ENCODE data around the gene FREM2. TPM values are rescaled to one million over a fixed set of nuclear protein-coding genes. Genes with fewer than 3 reads are reported as not detected.

The FREM2 gene
- polyA plus RNA-seq, 6 donors from 2014 or later: not detected

DNA sequence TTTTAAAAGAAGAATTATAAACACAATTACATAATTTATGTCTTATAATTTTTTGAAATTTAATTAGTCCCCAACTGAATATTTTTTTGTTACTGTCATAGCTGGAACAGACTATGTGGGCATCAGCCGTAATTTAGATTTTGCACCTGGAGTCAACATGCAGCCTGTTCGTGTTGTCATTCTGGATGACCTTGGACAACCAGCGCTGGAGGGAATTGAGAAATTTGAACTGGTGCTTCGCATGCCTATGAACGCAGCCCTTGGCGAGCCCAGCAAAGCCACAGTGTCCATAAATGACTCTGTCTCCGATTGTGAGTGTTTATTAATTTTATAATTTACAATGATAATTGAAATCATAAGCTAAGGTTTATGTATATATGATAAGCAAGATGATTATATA, 161.5 kb downstream of the FREM2 start:
- ATAC-seq (ENCODE audit: low read depth in 2 of 2): no peak
- H3K27me3 Mint-ChIP-seq: peaks cover 0 to 7% (median 0%) of the 10 kb centered on the region in 3 donors
- H3K4me3 Mint-ChIP-seq: no peak overlapping the region
- H3K36me3 Mint-ChIP-seq: peaks cover 0 to 2% of the 10 kb centered on the region in 2 donors
- H3K4me1 Mint-ChIP-seq: no peaks in the 10 kb centered on the region
- H3K9me3 Mint-ChIP-seq: no peaks in the 10 kb centered on the region
- no peak overlapping the region for H3K27ac Mint-ChIP-seq
- DNase-seq: no peak

DNA sequence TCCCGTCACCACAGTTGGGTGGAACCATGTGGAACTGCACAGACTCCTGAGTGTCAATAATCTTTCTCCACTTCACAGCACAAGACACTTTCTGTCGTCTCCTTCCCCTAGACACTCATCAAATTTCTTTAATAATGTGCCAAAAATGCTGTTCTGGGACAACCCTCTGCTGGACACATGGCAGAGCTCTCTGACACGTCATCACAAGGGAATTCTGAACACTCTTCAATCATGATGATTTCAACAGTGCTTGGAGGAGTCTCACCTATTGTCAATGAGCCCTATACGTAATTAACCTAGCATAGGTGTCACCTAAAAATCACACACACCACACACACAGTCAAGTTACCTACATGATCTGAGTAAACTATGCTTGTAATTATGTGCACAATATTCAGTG, 162.4 kb downstream of the FREM2 start:
- H3K27me3 Mint-ChIP-seq: peaks cover 0 to 7% (median 0%) of the 10 kb centered on the region in 3 donors
- ATAC-seq (ENCODE audit: low read depth in 2 of 2) (no peak), DNase-seq (no peak)
- H3K4me1 Mint-ChIP-seq: no peaks in the 10 kb centered on the region
- H3K36me3 Mint-ChIP-seq: peaks cover 0 to 3% of the 10 kb centered on the region in 2 donors
- no peak overlapping the region for H3K4me3 Mint-ChIP-seq
- no peaks in the 10 kb centered on the region for H3K9me3 Mint-ChIP-seq
- no peak overlapping the region for H3K27ac Mint-ChIP-seq

DNA sequence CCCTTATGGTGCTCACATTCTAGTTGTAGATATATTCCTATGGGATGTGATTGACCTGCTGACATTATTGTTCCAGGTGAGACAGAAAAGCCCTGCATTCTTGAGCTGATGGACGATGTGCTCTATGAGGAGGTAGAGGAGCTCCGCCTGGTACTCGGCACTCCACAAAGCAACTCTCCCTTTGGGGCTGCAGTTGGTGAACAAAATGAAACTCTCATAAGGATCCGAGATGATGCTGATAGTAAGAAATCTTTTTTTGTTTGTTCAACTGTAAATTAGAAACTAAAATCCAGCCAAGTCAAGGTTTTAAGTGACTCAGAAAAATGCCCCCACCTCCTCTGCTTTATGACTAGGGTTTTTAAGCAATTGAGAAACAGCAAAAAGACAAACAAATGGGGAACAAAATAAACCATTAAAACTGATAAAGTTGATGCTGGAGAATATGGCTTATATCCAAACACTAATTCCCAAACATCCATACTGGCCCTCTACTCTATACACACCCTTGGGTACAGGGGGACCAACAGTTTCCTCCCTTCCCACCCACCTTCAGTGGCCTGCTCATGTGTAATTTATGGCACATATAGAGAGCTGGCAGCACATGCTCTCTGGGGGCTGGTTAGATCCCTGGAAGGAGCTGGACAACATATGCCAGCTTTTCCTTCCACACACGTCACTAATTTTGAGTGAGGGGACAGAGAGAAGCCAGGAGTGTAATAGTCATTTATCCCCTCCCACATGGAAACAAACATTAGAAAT, 164.2 kb downstream of the FREM2 start:
- no peak for DNase-seq
- Mint-ChIP-seq H3K27ac (peak overlapping the region in 1 of 6 donors; percentile 38), H3K36me3 (peaks cover 0 to 3% of the 10 kb centered on the region in 2 donors), H3K4me1 (no peaks in the 10 kb centered on the region), H3K9me3 (no peaks in the 10 kb centered on the region), H3K27me3 (peaks cover 0 to 7% (median 0%) of the 10 kb centered on the region in 3 donors), H3K4me3 (no peak overlapping the region)
- ATAC-seq (ENCODE audit: low read depth in 2 of 2): no peak

DNA sequence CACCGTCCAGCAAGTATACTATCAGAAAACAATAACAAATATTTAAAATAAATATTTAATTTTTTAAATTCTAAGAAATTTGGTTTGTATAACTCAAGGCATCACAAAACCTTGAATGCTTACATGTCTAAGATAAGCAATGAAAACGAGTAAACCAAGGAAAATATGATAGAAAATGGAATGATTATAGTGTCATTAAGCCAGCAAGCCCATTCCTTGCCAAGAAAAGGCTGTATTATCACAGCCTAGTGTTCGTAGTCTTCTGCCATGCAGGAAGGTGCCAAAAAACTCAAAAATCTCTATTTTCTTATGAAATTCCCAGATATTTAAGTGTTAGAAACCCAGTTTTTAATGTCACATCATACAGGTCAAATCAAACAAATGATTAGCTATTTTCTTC, 167.3 kb downstream of the FREM2 start:
- ATAC-seq (ENCODE audit: low read depth in 2 of 2) (no peak), DNase-seq (no peak)
- Mint-ChIP-seq H3K27me3 (no peaks in the 10 kb centered on the region), H3K36me3 (peaks cover 0 to 3% of the 10 kb centered on the region in 2 donors), H3K4me1 (no peaks in the 10 kb centered on the region), H3K27ac (no peak overlapping the region), H3K9me3 (no peaks in the 10 kb centered on the region), H3K4me3 (no peak overlapping the region)

DNA sequence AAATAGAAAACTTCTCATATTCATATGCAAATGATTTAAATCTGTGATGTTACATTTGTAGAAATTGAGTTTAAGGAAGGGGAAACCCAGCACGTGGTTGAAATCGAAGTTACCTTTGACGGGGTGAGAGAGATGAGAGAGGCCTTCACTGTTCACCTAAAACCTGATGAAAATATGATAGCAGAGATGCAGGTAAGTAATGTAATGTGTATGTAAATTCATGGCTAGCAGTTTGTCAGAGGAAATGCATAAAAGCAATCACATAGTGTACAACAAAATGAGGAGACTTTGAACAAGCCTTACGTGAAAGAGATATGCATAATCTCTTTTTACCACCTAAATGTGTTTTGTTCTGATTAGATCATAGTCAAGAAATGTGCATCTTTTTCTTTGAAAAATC, 169.2 kb downstream of the FREM2 start:
- no peak overlapping the region for H3K27ac Mint-ChIP-seq
- DNase-seq: no peak
- H3K9me3 Mint-ChIP-seq: no peaks in the 10 kb centered on the region
- no peaks in the 10 kb centered on the region for H3K27me3 Mint-ChIP-seq
- no peaks in the 10 kb centered on the region for H3K4me1 Mint-ChIP-seq
- no peak overlapping the region for H3K4me3 Mint-ChIP-seq
- no peak for ATAC-seq (ENCODE audit: low read depth in 2 of 2)
- peaks cover 0 to 3% of the 10 kb centered on the region in 2 donors for H3K36me3 Mint-ChIP-seq

DNA sequence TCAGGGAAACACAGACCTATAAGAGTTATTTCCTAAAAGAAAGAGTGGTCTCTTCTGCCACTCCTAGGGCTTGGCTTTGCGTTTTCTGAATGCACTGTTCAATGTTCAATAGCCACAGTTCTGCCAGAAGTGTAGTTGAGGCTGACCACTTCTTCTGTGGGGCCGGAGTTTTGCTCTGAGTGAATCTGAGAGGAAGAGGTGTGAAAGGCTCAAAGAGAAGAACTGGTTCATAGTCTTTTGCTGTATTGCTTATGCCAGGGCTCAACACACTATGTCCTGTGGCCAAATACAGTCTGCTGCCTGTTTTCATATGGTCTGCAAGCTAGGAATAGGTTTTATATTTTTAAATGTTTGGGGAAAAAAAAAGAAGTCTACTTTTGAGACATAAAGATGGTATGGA, 175.6 kb downstream of the FREM2 start:
- ATAC-seq (ENCODE audit: low read depth in 2 of 2) (no peak), DNase-seq (no peak)
- Mint-ChIP-seq H3K27ac (no peak overlapping the region), H3K36me3 (no peaks in the 10 kb centered on the region), H3K4me1 (no peaks in the 10 kb centered on the region), H3K4me3 (no peak overlapping the region), H3K9me3 (no peaks in the 10 kb centered on the region), H3K27me3 (peaks cover 0 to 4% (median 0%) of the 10 kb centered on the region in 3 donors)

DNA sequence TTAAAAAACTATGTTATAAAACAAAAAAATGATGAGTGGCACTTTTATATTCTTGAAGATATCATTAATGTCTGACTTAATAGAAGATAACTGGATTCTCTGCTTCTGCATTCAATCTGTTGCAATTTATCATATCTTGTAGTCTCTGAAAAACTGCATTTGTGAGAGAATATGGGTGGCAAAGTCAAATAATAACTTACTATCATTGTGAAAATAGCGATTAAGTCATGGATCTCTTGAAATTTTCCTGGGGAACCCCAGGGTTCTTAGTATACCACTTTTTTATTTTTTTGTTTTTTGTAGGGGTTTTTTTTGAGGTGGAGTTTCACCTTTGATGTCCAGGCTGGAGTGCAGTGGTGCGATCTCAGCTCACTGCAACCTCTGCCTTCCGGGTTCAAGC, 176.7 kb downstream of the FREM2 start:
- Mint-ChIP-seq H3K36me3 (no peaks in the 10 kb centered on the region), H3K27me3 (peaks cover 0 to 4% (median 0%) of the 10 kb centered on the region in 3 donors), H3K4me3 (no peak overlapping the region), H3K4me1 (no peaks in the 10 kb centered on the region), H3K27ac (no peak overlapping the region), H3K9me3 (no peaks in the 10 kb centered on the region)
- DNase-seq (no peak), ATAC-seq (ENCODE audit: low read depth in 2 of 2) (no peak)

DNA sequence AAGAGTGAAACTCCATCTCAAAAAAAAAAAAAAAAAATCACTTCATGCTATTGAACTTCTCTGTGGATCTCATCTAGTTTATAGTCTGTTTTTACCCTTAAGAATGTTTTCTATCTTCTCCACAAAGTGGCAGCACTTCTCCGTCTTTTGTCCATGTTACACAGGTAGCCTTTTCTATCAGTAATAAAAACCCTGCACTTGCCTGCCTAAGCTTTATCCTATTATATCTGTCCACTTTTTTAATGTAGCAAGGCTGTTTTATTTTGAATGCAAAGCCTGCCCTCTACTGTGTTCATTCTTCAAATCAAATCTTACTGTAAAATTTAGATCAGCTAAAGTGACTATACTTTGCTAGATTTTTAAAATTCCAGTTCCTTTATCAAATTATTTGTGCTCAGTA, 179.8 kb downstream of the FREM2 start:
- Mint-ChIP-seq H3K4me3 (no peak overlapping the region), H3K9me3 (no peaks in the 10 kb centered on the region), H3K27ac (no peak overlapping the region), H3K4me1 (no peaks in the 10 kb centered on the region), H3K36me3 (no peaks in the 10 kb centered on the region), H3K27me3 (peaks cover 0 to 4% (median 0%) of the 10 kb centered on the region in 3 donors)
- DNase-seq (no peak), ATAC-seq (ENCODE audit: low read depth in 2 of 2) (no peak)

DNA sequence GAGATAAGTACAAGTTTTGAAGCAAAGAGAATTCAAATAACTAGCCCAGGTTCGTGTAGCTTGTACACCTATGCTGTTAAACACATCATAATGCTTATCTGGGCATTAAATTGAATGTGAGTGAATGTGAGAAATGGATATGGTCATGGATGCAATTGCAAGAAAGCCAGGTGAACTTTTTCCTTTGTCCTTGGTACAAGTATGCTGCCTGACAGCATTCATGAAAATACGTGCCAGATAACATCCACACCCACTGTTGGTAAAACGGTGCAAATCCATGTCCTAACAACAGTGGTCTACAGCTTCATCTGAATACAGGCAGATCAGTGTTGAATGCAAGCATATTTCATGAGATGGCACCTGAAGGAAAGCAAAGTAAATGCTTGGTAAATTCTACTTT, 181.5 kb downstream of the FREM2 start:
- Mint-ChIP-seq H3K4me1 (peaks cover 0 to 3% (median 0%) of the 10 kb centered on the region in 3 donors), H3K4me3 (no peak overlapping the region), H3K36me3 (no peaks in the 10 kb centered on the region), H3K27me3 (peaks cover 0 to 4% (median 0%) of the 10 kb centered on the region in 3 donors), H3K27ac (no peak overlapping the region), H3K9me3 (no peaks in the 10 kb centered on the region)
- DNase-seq (no peak), ATAC-seq (ENCODE audit: low read depth in 2 of 2) (no peak)

DNA sequence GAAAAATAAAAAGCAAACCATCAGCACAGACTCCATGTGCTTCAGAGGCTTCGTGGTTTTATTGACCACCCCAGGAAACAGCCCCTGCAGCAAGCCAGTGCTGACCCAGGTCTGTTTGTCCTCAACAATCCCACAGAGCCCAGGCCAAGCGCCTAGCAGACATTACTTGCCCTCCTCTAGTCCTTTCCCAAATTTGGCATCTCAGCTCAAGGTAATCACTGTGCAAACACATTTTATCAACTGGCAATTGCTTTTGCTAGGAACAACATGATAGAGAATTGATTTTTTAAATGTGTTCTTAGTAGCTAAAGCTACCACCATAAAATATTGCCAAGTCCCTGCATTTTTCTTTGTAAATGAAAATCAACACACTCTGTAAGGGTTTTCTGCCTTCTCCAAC, 182.0 kb downstream of the FREM2 start:
- Mint-ChIP-seq H3K4me1 (peaks cover 0 to 3% (median 0%) of the 10 kb centered on the region in 3 donors), H3K36me3 (no peaks in the 10 kb centered on the region), H3K27me3 (peaks cover 0 to 4% (median 0%) of the 10 kb centered on the region in 3 donors), H3K9me3 (no peaks in the 10 kb centered on the region), H3K27ac (no peak overlapping the region), H3K4me3 (no peak overlapping the region)
- ATAC-seq (ENCODE audit: low read depth in 2 of 2) (no peak), DNase-seq (no peak)

DNA sequence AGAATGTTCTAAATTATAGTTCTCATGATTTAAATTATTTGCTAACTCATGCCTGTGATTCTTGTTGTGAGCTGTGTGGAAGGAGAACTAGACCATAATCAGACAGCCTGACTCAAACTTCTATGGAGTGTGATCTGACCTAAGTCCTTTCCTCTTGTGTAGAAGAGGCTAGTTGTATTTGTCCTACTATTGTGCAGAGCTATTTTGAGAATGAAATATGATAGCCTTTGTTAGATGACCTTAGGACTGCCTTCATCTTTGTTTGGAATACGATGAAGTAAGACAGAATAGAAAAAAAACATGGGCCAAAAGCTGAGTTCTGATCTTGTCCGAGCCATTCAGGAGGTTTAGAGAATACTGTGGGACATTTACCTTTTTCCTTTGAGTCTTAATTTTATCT, 184.4 kb downstream of the FREM2 start:
- no peak for ATAC-seq (ENCODE audit: low read depth in 2 of 2)
- no peaks in the 10 kb centered on the region for H3K36me3 Mint-ChIP-seq
- H3K4me3 Mint-ChIP-seq: no peak overlapping the region
- H3K4me1 Mint-ChIP-seq: peaks cover 0 to 3% (median 0%) of the 10 kb centered on the region in 3 donors
- no peak for DNase-seq
- H3K27ac Mint-ChIP-seq: no peak overlapping the region
- peaks cover 0 to 7% (median 0%) of the 10 kb centered on the region in 3 donors for H3K27me3 Mint-ChIP-seq
- H3K9me3 Mint-ChIP-seq: no peaks in the 10 kb centered on the region

DNA sequence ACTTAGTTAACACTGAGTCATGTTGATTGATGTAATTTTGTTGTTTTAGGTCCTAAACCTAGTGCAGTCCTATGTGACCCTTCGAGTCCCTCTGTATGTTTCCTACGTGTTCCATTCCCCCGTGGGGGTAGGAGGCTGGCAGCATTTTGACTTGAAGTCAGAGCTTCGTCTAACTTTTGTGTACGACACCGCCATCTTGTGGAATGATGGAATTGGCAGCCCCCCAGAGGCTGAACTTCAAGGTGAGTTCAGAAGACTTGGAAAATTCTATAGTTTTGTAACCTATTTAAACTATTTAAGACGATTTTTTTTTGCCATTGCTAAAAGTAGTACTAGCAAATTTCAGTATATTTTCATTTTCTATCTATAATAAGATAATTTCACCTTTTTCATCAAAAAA, 185.8 kb downstream of the FREM2 start:
- Mint-ChIP-seq H3K9me3 (no peaks in the 10 kb centered on the region), H3K36me3 (no peaks in the 10 kb centered on the region), H3K4me1 (peaks cover 0 to 3% (median 0%) of the 10 kb centered on the region in 3 donors), H3K4me3 (no peak overlapping the region), H3K27ac (no peak overlapping the region), H3K27me3 (peaks cover 0 to 3% (median 0%) of the 10 kb centered on the region in 3 donors)
- DNase-seq: peak; percentile 1
- ATAC-seq (ENCODE audit: low read depth in 2 of 2): no peak

DNA sequence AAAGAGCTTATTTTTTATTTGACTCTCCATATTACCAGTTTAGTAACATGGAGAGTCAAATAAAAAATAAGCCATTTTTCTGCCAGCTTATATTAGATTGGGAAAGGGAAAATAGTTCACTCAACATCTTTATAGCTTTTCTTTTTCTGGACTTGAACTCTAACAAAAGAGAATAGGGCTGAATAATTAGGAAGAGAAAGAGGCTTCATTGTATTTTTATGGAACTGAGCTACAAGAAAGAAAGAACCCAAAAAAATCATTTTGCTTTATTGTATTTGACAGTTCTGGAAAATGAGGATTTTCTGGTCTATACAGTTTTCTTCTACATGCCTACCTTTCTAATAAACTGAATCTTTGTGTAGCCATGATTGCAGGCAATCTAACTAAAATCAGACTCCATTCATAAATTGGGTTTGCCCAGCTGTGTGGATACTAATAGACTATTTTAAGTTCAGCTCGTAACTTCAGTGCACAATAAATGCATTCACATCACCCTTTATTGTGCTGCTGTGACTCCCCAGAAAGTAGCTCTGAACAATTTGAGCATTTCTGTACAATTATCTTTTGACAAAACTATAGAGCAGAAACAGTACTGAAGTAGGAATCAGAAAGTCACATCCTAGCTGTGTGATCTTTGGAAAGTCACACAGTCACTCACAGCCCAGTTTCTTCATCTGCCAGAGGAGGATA, 188.5 kb downstream of the FREM2 start:
- no peak for DNase-seq
- Mint-ChIP-seq H3K27me3 (peaks cover 0 to 5% (median 3%) of the 10 kb centered on the region in 3 donors), H3K4me1 (peaks cover 0 to 3% (median 0%) of the 10 kb centered on the region in 3 donors), H3K27ac (no peak overlapping the region), H3K9me3 (no peaks in the 10 kb centered on the region), H3K36me3 (no peaks in the 10 kb centered on the region), H3K4me3 (no peak overlapping the region)
- ATAC-seq (ENCODE audit: low read depth in 2 of 2): no peak

DNA sequence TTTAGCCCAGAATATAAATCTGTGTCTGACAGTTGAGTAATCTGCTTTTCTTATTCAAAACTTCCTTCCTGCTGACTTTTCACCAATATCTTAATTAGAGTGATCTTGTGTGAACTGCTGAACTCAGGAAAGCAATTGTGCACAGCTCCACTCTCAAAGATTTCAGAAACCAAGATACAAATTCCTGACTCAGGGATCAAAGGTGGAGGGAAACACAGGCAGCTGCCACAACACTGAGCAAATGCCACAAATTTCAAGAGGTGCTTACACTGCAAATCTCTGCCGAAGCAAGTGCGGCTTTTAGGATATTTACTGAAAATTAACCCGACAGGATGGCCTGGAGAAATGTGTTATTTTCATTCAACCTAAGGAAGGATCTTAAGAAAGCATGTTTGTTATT, 192.4 kb downstream of the FREM2 start:
- no peaks in the 10 kb centered on the region for H3K4me1 Mint-ChIP-seq
- no peak overlapping the region for H3K4me3 Mint-ChIP-seq
- peaks cover 0 to 8% (median 8%) of the 10 kb centered on the region in 3 donors for H3K27me3 Mint-ChIP-seq
- ATAC-seq (ENCODE audit: low read depth in 2 of 2): no peak
- H3K36me3 Mint-ChIP-seq: no peaks in the 10 kb centered on the region
- DNase-seq: no peak
- H3K9me3 Mint-ChIP-seq: no peaks in the 10 kb centered on the region
- H3K27ac Mint-ChIP-seq: no peak overlapping the region
